WTC11 (cell line): Measurements from ENCODE around the gene MYH2. TPM values are rescaled to one million over a fixed set of nuclear protein-coding genes. Genes with fewer than 3 reads are reported as not detected.

Source experiments
- ATAC-seq: fragments of 200-7000 bp; cut with Tn5 transposase; 2 replicates; pipeline ENCODE4 v1.10.0; 2021; ENCODE audit warnings: mild to moderate bottlenecking, moderate library complexity
- CTCF ChIA-PET: fragments of 300-600 bp; sonication (Branson Sonifier 250); formaldehyde crosslinking; loops from one replicate; lab custom pipeline; 2021; ENCODE audit warnings: antibody characterized with exemption; lab: Charles Lee
- POLR2A ChIA-PET: fragments of 350-600 bp; sonication (Branson Sonifier 250); formaldehyde crosslinking; loops from one replicate; lab custom pipeline; 2021; ENCODE audit warnings: antibody characterized with exemption; lab: Charles Lee
- DNase-seq: peaks from one replicate; pipeline ENCODE4 v3.0.0; 2021; ENCODE audit warnings: low spot score
- H3K27ac Mint-ChIP-seq: 2 replicates; pipeline ENCODE4 v1.8.0; 2021; ENCODE audit warnings: mixed read lengths
- H3K27me3 Mint-ChIP-seq: 2 replicates; pipeline ENCODE4 v1.8.0; 2021; ENCODE audit warnings: low read depth, mild to moderate bottlenecking, moderate library complexity, mixed read lengths
- H3K36me3 Mint-ChIP-seq: 2 replicates; pipeline ENCODE4 v1.8.0; 2021; ENCODE audit warnings: mixed read lengths
- H3K4me1 Mint-ChIP-seq: 2 replicates; pipeline ENCODE4 v1.8.0; 2022; ENCODE audit warnings: mixed read lengths
- H3K4me3 Mint-ChIP-seq: 2 replicates; pipeline ENCODE4 v1.8.0; 2021; ENCODE audit warnings: mild to moderate bottlenecking, moderate library complexity, mixed read lengths
- H3K9me3 Mint-ChIP-seq: 2 replicates; pipeline ENCODE4 v1.8.0; 2021; ENCODE audit warnings: mixed read lengths
- AFF4 ChIP-seq: sonication (generic); formaldehyde crosslinking; IDR thresholded peaks from 2 replicates; pipeline ENCODE4 v1.8.1; 2023; ENCODE audit warnings: mild to moderate bottlenecking, missing genetic modification reagents, borderline replicate concordance
- ATF2 ChIP-seq: sonication (generic); formaldehyde crosslinking; IDR thresholded peaks from 2 replicates; pipeline ENCODE4 v1.8.1; 2022; ENCODE audit warnings: low read depth, missing genetic modification reagents, borderline replicate concordance
- CDX4 ChIP-seq: fragments of 250-450 bp; sonication (Bioruptor Pico); IDR thresholded peaks from 2 replicates; pipeline ENCODE4 v1.9.0; 2021; ENCODE audit warnings: moderate library complexity, mild to moderate bottlenecking, inconsistent platforms, borderline replicate concordance
- E2F1 ChIP-seq: sonication (generic); formaldehyde crosslinking; IDR thresholded peaks from 2 replicates; pipeline ENCODE4 v1.8.0; 2022; ENCODE audit warnings: mild to moderate bottlenecking, missing genetic modification reagents
- E2F5 ChIP-seq: sonication (generic); formaldehyde crosslinking; IDR thresholded peaks from 2 replicates; pipeline ENCODE4 v1.8.1; 2022; ENCODE audit warnings: mild to moderate bottlenecking, moderate library complexity, missing genetic modification reagents
- ELF4 ChIP-seq: sonication (generic); formaldehyde crosslinking; IDR thresholded peaks from 2 replicates; pipeline ENCODE4 v1.8.1; 2022; ENCODE audit warnings: low read depth, mild to moderate bottlenecking, moderate library complexity, missing genetic modification reagents
- ETV6 ChIP-seq: sonication (generic); formaldehyde crosslinking; IDR thresholded peaks from 2 replicates; pipeline ENCODE4 v1.8.1; 2022; ENCODE audit warnings: mild to moderate bottlenecking, missing genetic modification reagents
- IRF2 ChIP-seq: sonication (generic); formaldehyde crosslinking; IDR thresholded peaks from 2 replicates; pipeline ENCODE4 v1.8.0; 2022; ENCODE audit warnings: low read depth, missing genetic modification reagents, borderline replicate concordance
- MXD4 ChIP-seq: fragments of 250-450 bp; sonication (Bioruptor Pico); IDR thresholded peaks from 2 replicates; pipeline ENCODE4 v1.8.0; 2021; ENCODE audit warnings: mild to moderate bottlenecking, moderate library complexity, borderline replicate concordance
- MYBL2 ChIP-seq: sonication (generic); formaldehyde crosslinking; IDR thresholded peaks from 2 replicates; pipeline ENCODE4 v1.8.1; 2023; ENCODE audit warnings: mild to moderate bottlenecking, moderate library complexity, missing genetic modification reagents
- NFE2L1 ChIP-seq: sonication (generic); formaldehyde crosslinking; IDR thresholded peaks from 2 replicates; pipeline ENCODE4 v1.8.1; 2023; ENCODE audit warnings: missing genetic modification reagents
- NR1H2 ChIP-seq: sonication (generic); formaldehyde crosslinking; IDR thresholded peaks from 2 replicates; pipeline ENCODE4 v1.9.0; 2021; ENCODE audit warnings: mild to moderate bottlenecking, moderate library complexity, missing genetic modification reagents
- PREB ChIP-seq: sonication (generic); formaldehyde crosslinking; IDR thresholded peaks from 2 replicates; pipeline ENCODE4 v1.8.1; 2022; ENCODE audit warnings: mild to moderate bottlenecking, missing genetic modification reagents, moderate library complexity, borderline replicate concordance
- STAT6 ChIP-seq: sonication (generic); formaldehyde crosslinking; conservative IDR thresholded peaks from 2 replicates; pipeline ENCODE4 v1.8.1; 2023; ENCODE audit warnings: mild to moderate bottlenecking, low read depth, missing genetic modification reagents, moderate library complexity
- ZNF425 ChIP-seq: fragments of 250-450 bp; sonication (Bioruptor Pico); conservative IDR thresholded peaks from 2 replicates; pipeline ENCODE4 v1.9.0; 2021; ENCODE audit warnings: mild to moderate bottlenecking
- ZNF512 ChIP-seq: sonication (generic); formaldehyde crosslinking; IDR thresholded peaks from 2 replicates; pipeline ENCODE4 v1.8.1; 2022; ENCODE audit warnings: missing genetic modification reagents, borderline replicate concordance
- total RNA-seq: library from RNA; stranded (reverse); gene quantifications from 3 replicates; pipeline ENCODE4 v1.2.3, GENCODE V29; 2021

The MYH2 gene
- total RNA-seq, 1 experiment from 2014 or later = 1.5 TPM

GRCh38 chr17:10521949-10522348 lies 27.5 kb downstream of the MYH2 start:
- DNase-seq (no peak), ATAC-seq (no peak)
- TF ChIP-seq ELF4 (no peak), NR1H2 (CRISPR knock-in tag) (no peak), STAT6 (CRISPR knock-in tag) (no peak), ZNF512 (no peak), NFE2L1 (CRISPR knock-in tag) (no peak), ATF2 (CRISPR knock-in tag) (no peak), AFF4 (CRISPR knock-in tag) (no peak), E2F1 (CRISPR knock-in tag) (no peak), MXD4 (CRISPR knock-in tag) (no peak), ETV6 (CRISPR knock-in tag) (no peak), IRF2 (CRISPR knock-in tag) (no peak), ZNF425 (CRISPR knock-in tag) (no peak), E2F5 (CRISPR knock-in tag) (no peak), PREB (CRISPR knock-in tag) (no peak), CDX4 (CRISPR knock-in tag) (no peak), MYBL2 (no peak)
- no peaks in the 10 kb centered on the region for H3K27me3 Mint-ChIP-seq
- H3K4me1 Mint-ChIP-seq = no peaks in the 10 kb centered on the region
- ChIA-PET CTCF (interaction anchor here (1.1 to 1.6 kb wide), 2 partner anchors 93 to 96 kb away, joined by 4 to 6 read pairs; no protein-coding TSS in a partner anchor), POLR2A (no interaction called here)
- H3K27ac Mint-ChIP-seq = no peak overlapping the region
- H3K9me3 Mint-ChIP-seq = peaks cover 10% of the 10 kb centered on the region
- no peak overlapping the region for H3K4me3 Mint-ChIP-seq
- H3K36me3 Mint-ChIP-seq = no peaks in the 10 kb centered on the region
